Coronary artery (tissue), 2 donors: ENCODE results near the gene EHF.
"Not testable (repeated sequence)": the region's sequence is repeated elsewhere in the genome, so short reads cannot be mapped to it uniquely, and the experiment has no call there.

ENCODE experiments used
- DNase-seq: peaks from one replicate; pipeline ENCODE4 v3.0.0-alpha.2; 2017; ENCODE audit warnings: low spot score
- H3K27ac ChIP-seq, 2 donors: fragments of 200-600 bp; sonication (generic); one replicate each; pipeline ENCODE4 v1.5.1; 2016 to 2019
- H3K4me3 ChIP-seq: fragments of 200-600 bp; sonication (generic); 2 replicates; pipeline ENCODE4 v1.5.1; 2016; ENCODE audit warnings: mild to moderate bottlenecking, moderate library complexity
- TF ChIP-seq, protein P1 (sequence below): fragments of 200-600 bp; sonication (generic); IDR thresholded peaks from one replicate; pipeline ENCODE4 v1.5.1; 2019; ENCODE audit warnings: antibody characterized with exemption

Gene EHF

DNA sequence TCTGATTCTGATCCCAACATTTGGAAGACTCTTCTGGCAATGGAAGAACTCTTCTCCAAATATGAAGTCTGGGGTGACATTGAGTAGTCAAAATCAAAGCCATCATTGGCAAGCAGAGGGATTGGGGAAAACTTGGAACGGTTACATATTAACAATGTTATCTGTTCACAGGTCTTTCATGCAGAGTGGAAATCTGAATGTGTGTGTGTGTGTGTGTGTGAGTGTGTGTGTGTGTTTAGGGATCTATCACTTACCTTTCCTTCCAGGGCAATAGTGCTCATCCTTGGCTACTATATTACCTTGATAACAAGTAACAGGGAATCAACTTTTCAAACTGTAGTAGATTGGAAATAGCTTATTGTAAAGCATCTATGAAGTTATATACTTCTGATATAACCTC lies 55.3 kb downstream of the EHF start:
- H3K27ac ChIP-seq, result no peak overlapping the region
- TF ChIP-seq, protein P1, sequence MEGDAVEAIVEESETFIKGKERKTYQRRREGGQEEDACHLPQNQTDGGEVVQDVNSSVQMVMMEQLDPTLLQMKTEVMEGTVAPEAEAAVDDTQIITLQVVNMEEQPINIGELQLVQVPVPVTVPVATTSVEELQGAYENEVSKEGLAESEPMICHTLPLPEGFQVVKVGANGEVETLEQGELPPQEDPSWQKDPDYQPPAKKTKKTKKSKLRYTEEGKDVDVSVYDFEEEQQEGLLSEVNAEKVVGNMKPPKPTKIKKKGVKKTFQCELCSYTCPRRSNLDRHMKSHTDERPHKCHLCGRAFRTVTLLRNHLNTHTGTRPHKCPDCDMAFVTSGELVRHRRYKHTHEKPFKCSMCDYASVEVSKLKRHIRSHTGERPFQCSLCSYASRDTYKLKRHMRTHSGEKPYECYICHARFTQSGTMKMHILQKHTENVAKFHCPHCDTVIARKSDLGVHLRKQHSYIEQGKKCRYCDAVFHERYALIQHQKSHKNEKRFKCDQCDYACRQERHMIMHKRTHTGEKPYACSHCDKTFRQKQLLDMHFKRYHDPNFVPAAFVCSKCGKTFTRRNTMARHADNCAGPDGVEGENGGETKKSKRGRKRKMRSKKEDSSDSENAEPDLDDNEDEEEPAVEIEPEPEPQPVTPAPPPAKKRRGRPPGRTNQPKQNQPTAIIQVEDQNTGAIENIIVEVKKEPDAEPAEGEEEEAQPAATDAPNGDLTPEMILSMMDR, result no peak
- DNase-seq, result no peak
- H3K4me3 ChIP-seq, result no peak overlapping the region

DNA sequence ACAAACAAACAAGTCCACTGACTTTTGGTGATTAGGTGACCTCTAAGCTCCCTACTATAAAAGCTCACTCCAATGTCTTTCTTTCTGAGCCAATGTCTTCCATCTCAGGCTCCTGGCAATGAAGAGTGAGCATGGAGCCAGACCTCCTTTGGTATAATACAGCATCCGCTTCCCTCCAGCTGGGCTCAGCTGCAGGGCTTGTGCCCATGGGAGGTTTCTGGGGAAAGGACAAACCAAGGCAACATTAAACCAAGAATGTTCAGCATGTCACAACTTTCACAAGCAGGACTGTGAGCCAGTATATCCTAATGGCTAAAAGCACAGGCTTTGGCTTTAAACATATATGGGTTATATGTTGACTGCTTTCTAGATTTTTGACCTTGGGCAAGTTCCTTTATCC lies 58.8 kb downstream of the EHF start:
- no peak overlapping the region for H3K4me3 ChIP-seq
- H3K27ac ChIP-seq, result no peak overlapping the region
- TF ChIP-seq, protein P1, result no peak
- no peak for DNase-seq

DNA sequence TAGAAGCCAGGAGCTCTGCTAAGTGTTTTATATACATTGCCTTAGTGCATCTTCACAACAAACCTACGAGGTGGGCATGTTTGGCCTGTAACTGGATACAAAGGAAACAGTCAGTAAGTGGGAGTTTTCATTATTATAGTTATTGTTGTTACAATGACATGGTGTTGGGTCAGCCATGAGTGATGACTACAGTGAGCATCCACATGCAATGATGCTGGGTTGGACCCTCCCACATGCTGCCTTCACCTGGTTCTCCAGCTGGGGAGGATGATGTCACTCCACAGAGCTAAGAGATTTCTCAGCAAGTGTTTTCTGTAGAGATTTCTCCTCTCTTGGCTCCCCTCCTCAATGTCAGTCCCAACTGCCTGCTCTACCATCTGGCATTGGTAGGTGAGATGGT lies 59.3 kb downstream of the EHF start:
- no peak for DNase-seq
- no peak overlapping the region for H3K4me3 ChIP-seq
- H3K27ac ChIP-seq, result no peak overlapping the region
- TF ChIP-seq, protein P1, result no peak

DNA sequence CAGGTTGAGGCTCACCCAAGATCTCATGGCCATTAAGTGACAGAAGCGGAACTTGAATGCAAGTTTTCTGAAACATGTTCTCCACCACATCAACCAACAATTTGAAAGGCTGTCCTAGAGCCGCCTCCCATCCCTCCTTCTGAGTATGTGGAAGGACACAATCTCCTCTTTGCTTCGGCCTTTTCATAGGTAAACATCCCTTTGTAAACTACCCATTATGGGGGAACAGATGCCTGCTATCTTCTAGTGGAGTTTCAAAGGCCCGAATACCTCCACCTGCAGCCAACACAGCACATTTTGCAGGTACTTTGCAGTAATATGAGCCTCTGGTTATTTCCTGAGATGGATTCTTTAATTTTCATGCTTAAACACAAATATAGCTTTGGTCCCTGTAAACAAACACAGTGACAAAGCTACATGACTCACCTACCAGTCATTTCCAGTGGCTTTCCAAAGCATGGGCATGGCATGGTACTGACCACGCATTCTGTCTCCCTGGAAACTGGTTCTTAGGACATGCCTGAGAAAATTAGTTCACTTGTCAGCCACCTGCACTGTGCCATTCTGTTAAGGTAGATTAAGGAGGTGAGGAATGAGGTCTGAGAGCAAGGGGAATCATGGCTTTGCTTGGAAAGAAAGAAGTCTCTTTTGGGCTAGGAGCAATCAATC lies 60.2 kb downstream of the EHF start:
- TF ChIP-seq, protein P1, result no peak
- no peak overlapping the region for H3K4me3 ChIP-seq
- no peak overlapping the region for H3K27ac ChIP-seq
- no peak for DNase-seq

DNA sequence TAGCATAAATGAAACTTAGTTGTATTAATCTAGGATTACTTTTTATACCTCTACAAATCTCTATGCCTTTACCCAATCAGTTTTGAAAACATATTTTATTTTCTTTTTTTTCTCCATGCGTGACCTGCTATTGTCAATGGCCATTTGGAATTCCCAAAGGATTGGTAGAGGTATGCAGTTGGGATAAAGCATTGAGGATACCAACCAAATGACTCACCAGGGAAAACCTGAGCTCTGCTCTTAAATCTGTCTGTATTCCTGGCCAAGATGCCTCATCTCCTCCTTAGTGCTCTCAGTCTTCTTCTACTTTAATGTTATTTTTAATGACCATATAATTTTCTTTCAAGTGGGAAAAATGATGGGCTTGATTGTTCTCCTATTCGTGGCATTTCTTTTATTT lies 61.9 kb downstream of the EHF start:
- no peak overlapping the region for H3K4me3 ChIP-seq
- H3K27ac ChIP-seq, result no peak overlapping the region
- TF ChIP-seq, protein P1, result no peak
- no peak for DNase-seq

DNA sequence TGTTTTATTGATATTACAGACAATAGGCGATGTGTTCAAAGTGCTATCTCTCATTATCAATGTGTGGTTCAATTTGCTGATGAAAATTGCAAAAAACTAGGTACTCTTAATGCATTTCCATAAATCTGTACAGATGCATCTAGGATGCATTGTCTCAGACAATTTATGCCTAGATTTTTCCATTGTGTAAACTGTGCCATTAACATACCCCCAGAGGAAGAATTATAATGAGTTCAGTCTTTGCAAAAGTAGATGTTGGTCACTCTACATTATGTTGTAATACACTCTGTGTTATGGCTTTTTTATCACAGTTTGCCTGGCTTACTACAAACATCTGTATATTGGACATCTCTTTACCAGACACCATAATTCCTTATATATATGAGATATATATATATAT lies 62.5 kb downstream of the EHF start:
- no peak for DNase-seq
- Histone ChIP-seq H3K27ac (no peak overlapping the region), H3K4me3 (no peak overlapping the region)
- TF ChIP-seq, protein P1, result no peak

DNA sequence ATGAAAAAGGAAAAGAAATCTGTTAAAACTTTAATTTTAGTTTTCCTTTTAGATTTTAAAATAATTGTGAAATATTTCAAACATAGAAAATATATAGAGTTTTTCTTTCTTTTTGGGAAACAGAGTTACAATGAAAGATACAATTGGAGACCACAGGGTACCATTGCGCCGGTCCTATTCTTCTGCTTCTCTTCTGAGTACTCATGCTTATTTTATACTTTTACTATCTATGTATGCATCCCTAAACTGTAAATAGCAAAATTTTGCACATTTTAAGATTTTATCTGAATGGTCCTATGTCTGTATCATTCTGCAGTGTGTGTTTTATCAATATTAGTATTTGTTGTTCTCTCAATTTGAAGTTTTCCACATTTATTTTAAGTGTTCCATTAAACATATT lies 65.0 kb downstream of the EHF start:
- DNase-seq, result no peak
- Histone ChIP-seq H3K27ac (no peak overlapping the region), H3K4me3 (no peak overlapping the region)
- TF ChIP-seq, protein P1, result no peak

DNA sequence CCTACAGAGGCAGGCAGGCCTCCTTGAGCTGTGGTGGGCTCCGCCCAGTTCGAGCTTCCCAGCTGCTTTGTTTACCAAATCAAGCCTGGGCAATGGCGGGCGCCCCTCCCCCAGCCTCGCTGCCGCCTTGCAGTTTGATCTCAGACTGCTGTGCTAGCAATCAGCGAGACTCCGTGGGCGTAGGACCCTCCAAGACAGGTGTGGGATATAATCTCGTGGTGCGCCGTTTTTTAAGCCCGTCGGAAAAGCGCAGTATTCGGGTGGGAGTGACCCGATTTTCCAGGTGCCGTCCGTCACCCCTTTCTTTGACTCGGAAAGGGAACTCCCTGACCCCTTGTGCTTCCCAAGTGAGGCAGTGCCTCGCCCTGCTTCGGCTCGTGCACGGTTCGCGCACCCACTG lies 71.4 kb downstream of the EHF start:
- not testable (repeated sequence) for DNase-seq, H3K4me3 ChIP-seq, H3K27ac ChIP-seq
